HFF-Myc (cell line): Measurements from ENCODE around the gene KIF1A.

ENCODE experiments used
- DNase-seq: peaks from one replicate; pipeline ENCODE4 v3.0.0-alpha.2; 2011; ENCODE audit warnings: low read depth; ENCODE audit errors: extremely low read depth
- H3K4me3 ChIP-seq: replicated peaks from 2 replicates; pipeline ENCODE4 v1.5.1; 2011; ENCODE audit warnings: low read depth, mild to moderate bottlenecking, control low read depth, low read length
- CTCF ChIP-seq: IDR thresholded peaks from 2 replicates; pipeline ENCODE4 v1.5.1; 2012; ENCODE audit warnings: mild to moderate bottlenecking, low read depth, low read length, control low read depth; ENCODE audit errors: missing control alignments

KIF1A gene

GRCh38 chr2:240798327-240798905, 21.6 kb downstream of the KIF1A start:
- TF ChIP-seq CTCF = no peak
- no peak for DNase-seq
- H3K4me3 ChIP-seq = no peak overlapping the region

- TF ChIP-seq CTCF = no peak
- DNase-seq = no peak
- no peak overlapping the region for H3K4me3 ChIP-seq
Observed at GRCh38 chr2:240797914-240798313, 22.1 kb downstream of the KIF1A start.

GRCh38 chr2:240797500-240797895, 22.5 kb downstream of the KIF1A start:
- no peak overlapping the region for H3K4me3 ChIP-seq
- no peak for DNase-seq
- no peak for TF ChIP-seq CTCF

GRCh38 chr2:240796543-240797499, 23.2 kb downstream of the KIF1A start:
- no peak overlapping the region for H3K4me3 ChIP-seq
- no peak for TF ChIP-seq CTCF
- DNase-seq = no peak

- TF ChIP-seq CTCF = no peak
- no peak overlapping the region for H3K4me3 ChIP-seq
- no peak for DNase-seq
Observed at GRCh38 chr2:240795916-240796510, 24.0 kb downstream of the KIF1A start.

GRCh38 chr2:240795454-240795853, 24.6 kb downstream of the KIF1A start:
- TF ChIP-seq CTCF = no peak

More at GRCh38 chr2:240795454-240795853, 24.6 kb downstream of the KIF1A start:
- H3K4me3 ChIP-seq = no peak overlapping the region
- DNase-seq = no peak
